KG1 (cell line): ENCODE results near the gene CD300LG.
"Not testable (repeated sequence)": the region's sequence is repeated elsewhere in the genome, so short reads cannot be mapped to it uniquely, and the experiment has no call there.

ENCODE experiments used
- DNase-seq: peaks from one replicate; lab custom pipeline; 2025; lab: John Stamatoyannopoulos, UW

CD300LG gene

GRCh38 chr17:43846963-43847371, at the start of gene CD300LG:
CD300LG (plus strand) TSS chr17:43847176; CDS start chr17:43847217, 41 bp downstream.
- DNase-seq: no peak

GRCh38 chr17:43798024-43798423, 49.0 kb upstream of the CD300LG start:
- not testable (repeated sequence) for DNase-seq

GRCh38 chr17:43799047-43799446, 47.9 kb upstream of the CD300LG start:
- DNase-seq: no peak

GRCh38 chr17:43800736-43801135, 46.2 kb upstream of the CD300LG start:
- no peak for DNase-seq

GRCh38 chr17:43801844-43802243, 45.1 kb upstream of the CD300LG start:
- no peak for DNase-seq

- no peak for DNase-seq
Measured at GRCh38 chr17:43803758-43804157, 43.2 kb upstream of the CD300LG start.

- no peak for DNase-seq
Measured at GRCh38 chr17:43805117-43805516, 41.9 kb upstream of the CD300LG start.

- DNase-seq: no peak
Measured at GRCh38 chr17:43808076-43808475, 38.9 kb upstream of the CD300LG start.

- DNase-seq: no peak
Measured at GRCh38 chr17:43809121-43809520, 37.9 kb upstream of the CD300LG start.

- no peak for DNase-seq
Measured at GRCh38 chr17:43810226-43810715, 36.7 kb upstream of the CD300LG start.

GRCh38 chr17:43810823-43811222, 36.2 kb upstream of the CD300LG start:
- DNase-seq: no peak

- no peak for DNase-seq
Measured at GRCh38 chr17:43812396-43813265, 34.3 kb upstream of the CD300LG start.

GRCh38 chr17:43813386-43813785, 33.6 kb upstream of the CD300LG start:
- no peak for DNase-seq

GRCh38 chr17:43814026-43814425, 33.0 kb upstream of the CD300LG start:
- DNase-seq: no peak

- DNase-seq: no peak
Measured at GRCh38 chr17:43814714-43815113, 32.3 kb upstream of the CD300LG start.

GRCh38 chr17:43816336-43817320, 30.3 kb upstream of the CD300LG start:
- DNase-seq: no peak

GRCh38 chr17:43817826-43818225, 29.1 kb upstream of the CD300LG start:
- no peak for DNase-seq

GRCh38 chr17:43818966-43819365, 28.0 kb upstream of the CD300LG start:
- DNase-seq: no peak

- DNase-seq: no peak
Measured at GRCh38 chr17:43820759-43821158, 26.2 kb upstream of the CD300LG start.

GRCh38 chr17:43822570-43823190, 24.3 kb upstream of the CD300LG start:
- no peak for DNase-seq

- no peak for DNase-seq
Measured at GRCh38 chr17:43823350-43824084, 23.5 kb upstream of the CD300LG start.
